ENCODE data around the gene FSIP1. TPM values are rescaled to one million over a fixed set of nuclear protein-coding genes. Genes with fewer than 3 reads are reported as not detected.
A peak's percentile ranks its signal among the peaks of the same experiment; 100 is the strongest.

Gene FSIP1
- total and polyA plus RNA-seq, 9 of the 15 experiments (the other 6 are each of a cell fraction or from before 2014, with no cell fraction given) = 0.07 to 0.51 (median 0.29) TPM

DNA sequence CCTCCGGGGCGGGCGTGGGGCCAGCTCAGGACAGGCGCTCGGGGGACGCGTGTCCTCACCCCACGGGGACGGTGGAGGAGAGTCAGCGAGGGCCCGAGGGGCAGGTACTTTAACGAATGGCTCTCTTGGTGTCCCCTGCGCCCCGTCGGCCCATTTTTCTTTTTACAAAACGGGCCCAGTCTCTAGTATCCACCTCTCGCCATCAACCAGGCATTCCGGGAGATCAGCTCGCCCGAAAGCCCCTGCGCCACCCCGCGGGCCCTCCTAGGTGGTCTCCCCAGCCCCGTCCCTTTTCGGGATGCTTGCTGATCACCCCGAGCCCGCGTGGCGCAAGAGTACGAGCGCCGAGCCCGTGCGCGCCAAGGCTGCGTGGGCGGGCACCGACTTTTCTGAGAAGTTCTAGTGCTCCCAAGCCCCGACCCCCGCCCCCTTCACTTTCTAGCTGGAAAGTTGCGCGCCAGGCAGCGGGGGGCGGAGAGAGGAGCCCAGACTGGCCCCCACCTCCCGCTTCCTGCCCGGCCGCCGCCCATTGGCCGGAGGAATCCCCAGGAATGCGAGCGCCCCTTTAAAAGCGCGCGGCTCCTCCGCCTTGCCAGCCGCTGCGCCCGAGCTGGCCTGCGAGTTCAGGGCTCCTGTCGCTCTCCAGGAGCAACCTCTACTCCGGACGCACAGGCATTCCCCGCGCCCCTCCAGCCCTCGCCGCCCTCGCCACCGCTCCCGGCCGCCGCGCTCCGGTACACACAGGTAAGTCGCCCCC is 202.0 kb downstream of the FSIP1 start, which contains the start of gene THBS1:
Gene THBS1, plus strand, starts transcription at position 595 of the 757 bp plus-strand sequence. CDS start 779 bp downstream, outside the sequence.
- ChIA-PET CTCF (ENCODE audit: low intra/inter-chr PET ratio) (interaction anchor here (0.7 to 1.9 kb wide), 6 partner anchors 57 to 872 kb away, joined by 3 to 10 read pairs (median 4); no protein-coding TSS in a partner anchor), POLR2A (interaction anchor here (0.6 to 0.7 kb wide), 2 partner anchors 229 to 306 kb away, joined by 3 to 4 read pairs; no protein-coding TSS in a partner anchor)
- peaks cover 7% of the 10 kb centered on the region for H3K9me3 ChIP-seq (replicated peaks; ENCODE audit: control insufficient read depth, insufficient read depth, low read depth, low read length)
- no peaks in the 10 kb centered on the region for H3K79me2 ChIP-seq (ENCODE audit: control insufficient read depth, insufficient read depth, low read length)
- no TSS peak for BruUV-seq (replicated peaks)
- H3K4me1 ChIP-seq (replicated peaks in 1 of 2; ENCODE audit: control insufficient read depth in 2 of 2, insufficient read depth in 2 of 2, low read length in 2 of 2) = peaks cover 0 to 12% of the 10 kb centered on the region in 2 experiments; a peak in 1 of 5 replicates
- FAIRE-seq (no peak), ATAC-seq (peak; percentile 11; the same call in 2 of the 3 replicates), DNase-seq (ENCODE audit: extremely low read depth in 1 of 4, low spot score in 3 of 4) (peak in 2 of 4 experiments; percentile 59 to 60)
- H3K27me3 ChIP-seq (ENCODE audit: control insufficient read depth in 2 of 2, insufficient read depth in 2 of 2, low read length in 2 of 2) = peaks cover 29 to 40% of the 10 kb centered on the region in 2 experiments; a peak in 4 of 5 replicates
- 32% methylated on average over 34 of the region's 74 CpGs for WGBS (ENCODE audit: insufficient coverage, low coverage, missing lambda C conversion rate)
- in situ Hi-C loops (cut with MboI) (loop anchor here (25.0 kb wide), 1 partner anchor 768 kb away; no protein-coding TSS in a partner anchor), intact Hi-C loops (cut with micrococcal nuclease) (loop anchor here (2.0 to 10.0 kb wide), 5 partner anchors 186 to 876 kb away; no protein-coding TSS in a partner anchor)
- no peaks in the 10 kb centered on the region for H3K36me3 ChIP-seq (ENCODE audit: control insufficient read depth, insufficient read depth, low read length)
- H2AFZ ChIP-seq (ENCODE audit: low read depth, low read length) = peak within 1 kb of the TSS; percentile 58; the same call in 1 of the 2 replicates
- no peaks in the 10 kb centered on the region for H3K9me1 ChIP-seq (ENCODE audit: control insufficient read depth, insufficient read depth, low read length)
- peak within 1 kb of the TSS; percentile 24 for H3K4me3 ChIP-seq
- H3K27ac ChIP-seq (ENCODE audit: extremely low read depth, low read depth, low read length) = no peak within 1 kb of the TSS
- peak within 1 kb of the TSS in 1 of 2 experiments; percentile 38; a peak in 1 of 4 replicates for H3K9ac ChIP-seq (ENCODE audit: insufficient read depth in 1 of 2, low read depth in 2 of 2, low read length in 2 of 2)
- 0 out of 2 replicates have a peak, but pooled peaks cover 3% of the 10 kb centered on the region for H4K20me1 ChIP-seq (replicated peaks; ENCODE audit: control insufficient read depth, insufficient read depth, low read length)
- peak within 1 kb of the TSS; percentile 27 for H3K4me2 ChIP-seq (ENCODE audit: insufficient read depth, low read length)
- no peak for TF ChIP-seq ZNF695 (CRISPR knock-in tag; IDR thresholded peaks at IDR 0.05)
- no peak for TF ChIP-seq HMGN3 (IDR thresholded peaks at IDR 0.05; ENCODE audit: borderline replicate concordance, extremely low read depth, insufficient read length, low read depth, low read length)
- TF ChIP-seq SLC30A9 (CRISPR knock-in tag; IDR thresholded peaks at IDR 0.05) = no peak
- TF ChIP-seq EGR1 (conservative IDR thresholded peaks at IDR 0.05) = peak; percentile 62
- no peak; the same call in 1 of the 2 replicates for TF ChIP-seq ZBTB7A (IDR thresholded peaks at IDR 0.05; ENCODE audit: borderline replicate concordance, control insufficient read depth, low read depth, low read length)
- TF ChIP-seq, protein P1, sequence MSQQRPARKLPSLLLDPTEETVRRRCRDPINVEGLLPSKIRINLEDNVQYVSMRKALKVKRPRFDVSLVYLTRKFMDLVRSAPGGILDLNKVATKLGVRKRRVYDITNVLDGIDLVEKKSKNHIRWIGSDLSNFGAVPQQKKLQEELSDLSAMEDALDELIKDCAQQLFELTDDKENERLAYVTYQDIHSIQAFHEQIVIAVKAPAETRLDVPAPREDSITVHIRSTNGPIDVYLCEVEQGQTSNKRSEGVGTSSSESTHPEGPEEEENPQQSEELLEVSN (IDR thresholded peaks at IDR 0.05; ENCODE audit: borderline replicate concordance in 1 of 2, extremely low read depth in 1 of 2, insufficient read depth in 1 of 2, insufficient read length in 1 of 2, low read depth in 1 of 2, low read length in 1 of 2, poor library complexity in 1 of 2, severe bottlenecking in 1 of 2) = peak in 1 of 2 experiments; percentile 33
- TF ChIP-seq NCOA6 (IDR thresholded peaks at IDR 0.05) = no peak; the same call in 1 of the 2 replicates
- no peak for TF ChIP-seq KLF16 (IDR thresholded peaks at IDR 0.05)
- TF ChIP-seq, protein P2, sequence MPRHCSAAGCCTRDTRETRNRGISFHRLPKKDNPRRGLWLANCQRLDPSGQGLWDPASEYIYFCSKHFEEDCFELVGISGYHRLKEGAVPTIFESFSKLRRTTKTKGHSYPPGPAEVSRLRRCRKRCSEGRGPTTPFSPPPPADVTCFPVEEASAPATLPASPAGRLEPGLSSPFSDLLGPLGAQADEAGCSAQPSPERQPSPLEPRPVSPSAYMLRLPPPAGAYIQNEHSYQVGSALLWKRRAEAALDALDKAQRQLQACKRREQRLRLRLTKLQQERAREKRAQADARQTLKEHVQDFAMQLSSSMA (CRISPR knock-in tag; IDR thresholded peaks at IDR 0.05) = no peak
- TF ChIP-seq, protein P3, sequence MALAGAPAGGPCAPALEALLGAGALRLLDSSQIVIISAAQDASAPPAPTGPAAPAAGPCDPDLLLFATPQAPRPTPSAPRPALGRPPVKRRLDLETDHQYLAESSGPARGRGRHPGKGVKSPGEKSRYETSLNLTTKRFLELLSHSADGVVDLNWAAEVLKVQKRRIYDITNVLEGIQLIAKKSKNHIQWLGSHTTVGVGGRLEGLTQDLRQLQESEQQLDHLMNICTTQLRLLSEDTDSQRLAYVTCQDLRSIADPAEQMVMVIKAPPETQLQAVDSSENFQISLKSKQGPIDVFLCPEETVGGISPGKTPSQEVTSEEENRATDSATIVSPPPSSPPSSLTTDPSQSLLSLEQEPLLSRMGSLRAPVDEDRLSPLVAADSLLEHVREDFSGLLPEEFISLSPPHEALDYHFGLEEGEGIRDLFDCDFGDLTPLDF (CRISPR knock-in tag; IDR thresholded peaks at IDR 0.05) = no peak
- TF ChIP-seq ZNF239 (CRISPR knock-in tag; IDR thresholded peaks at IDR 0.05) = no peak
- TF ChIP-seq ZNF644 (tag; IDR thresholded peaks at IDR 0.05; ENCODE audit: low read depth) = no peak
- TF ChIP-seq MBD2 (IDR thresholded peaks at IDR 0.05; ENCODE audit: borderline replicate concordance, low read depth) = no peak
- TF ChIP-seq, protein P4, sequence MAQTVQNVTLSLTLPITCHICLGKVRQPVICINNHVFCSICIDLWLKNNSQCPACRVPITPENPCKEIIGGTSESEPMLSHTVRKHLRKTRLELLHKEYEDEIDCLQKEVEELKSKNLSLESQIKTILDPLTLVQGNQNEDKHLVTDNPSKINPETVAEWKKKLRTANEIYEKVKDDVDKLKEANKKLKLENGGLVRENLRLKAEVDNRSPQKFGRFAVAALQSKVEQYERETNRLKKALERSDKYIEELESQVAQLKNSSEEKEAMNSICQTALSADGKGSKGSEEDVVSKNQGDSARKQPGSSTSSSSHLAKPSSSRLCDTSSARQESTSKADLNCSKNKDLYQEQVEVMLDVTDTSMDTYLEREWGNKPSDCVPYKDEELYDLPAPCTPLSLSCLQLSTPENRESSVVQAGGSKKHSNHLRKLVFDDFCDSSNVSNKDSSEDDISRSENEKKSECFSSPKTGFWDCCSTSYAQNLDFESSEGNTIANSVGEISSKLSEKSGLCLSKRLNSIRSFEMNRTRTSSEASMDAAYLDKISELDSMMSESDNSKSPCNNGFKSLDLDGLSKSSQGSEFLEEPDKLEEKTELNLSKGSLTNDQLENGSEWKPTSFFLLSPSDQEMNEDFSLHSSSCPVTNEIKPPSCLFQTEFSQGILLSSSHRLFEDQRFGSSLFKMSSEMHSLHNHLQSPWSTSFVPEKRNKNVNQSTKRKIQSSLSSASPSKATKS (CRISPR knock-in tag; IDR thresholded peaks at IDR 0.05) = no peak
- no peak for TF ChIP-seq HDAC2 (IDR thresholded peaks at IDR 0.05)

Measured in K562 (cell line).